ENCODE measurements around the gene ZBTB7C.

- TF ChIP-seq NR2C2 (CRISPR knock-in tag; IDR thresholded peaks at IDR 0.05): no peak
- TF ChIP-seq NR2C2 (tag; IDR thresholded peaks at IDR 0.05): no peak
- TF ChIP-seq CTCF (IDR thresholded peaks at IDR 0.05 in 2 of 3, conservative IDR thresholded peaks at IDR 0.05 in 1 of 3; ENCODE audit: insufficient read depth in 2 of 3, low read depth in 1 of 3, low read length in 3 of 3): no peak
- TF ChIP-seq MAX (CRISPR knock-in tag; IDR thresholded peaks at IDR 0.05): no peak
- no peak for TF ChIP-seq ZBTB43 (CRISPR knock-in tag; IDR thresholded peaks at IDR 0.05)
Measured at GRCh38 chr18:48095726-48096125, 313.5 kb downstream of the ZBTB7C start.

All from K562 (cell line).